DND-41 (cell line): ENCODE results near the gene CFAP20DC.

Experiments
- ATAC-seq: fragments of 200-7000 bp; cut with Tn5 transposase; 3 replicates; pipeline ENCODE4 v1.9.1; 2021; ENCODE audit warnings: low read depth; ENCODE audit not compliant: insufficient read depth
- DNase-seq: peaks from one replicate; pipeline ENCODE4 v3.0.0-alpha.2; 2020
- H2AFZ ChIP-seq: 2 replicates; pipeline ENCODE4 v1.6.0; 2012; ENCODE audit warnings: low read depth, low read length
- H3K27ac ChIP-seq: 2 replicates; pipeline ENCODE4 v1.5.1; 2012; ENCODE audit warnings: low read length, inconsistent platforms
- H3K27me3 ChIP-seq: fragments of 200-600 bp; sonication (generic); 2 replicates; pipeline ENCODE4 v1.6.0; 2012; ENCODE audit warnings: low read length, mild to moderate bottlenecking, inconsistent platforms; ENCODE audit not compliant: insufficient read depth, poor library complexity
- H3K36me3 ChIP-seq: 2 replicates; pipeline ENCODE4 v1.5.1; 2012; ENCODE audit warnings: low read length, inconsistent platforms; ENCODE audit not compliant: insufficient read depth
- H3K4me1 ChIP-seq: 2 replicates; pipeline ENCODE4 v1.5.1; 2012; ENCODE audit warnings: mild to moderate bottlenecking, low read length; ENCODE audit not compliant: insufficient read depth
- H3K4me2 ChIP-seq: 2 replicates; pipeline ENCODE4 v1.6.0; 2012; ENCODE audit warnings: mild to moderate bottlenecking, moderate library complexity, low read length, inconsistent platforms; ENCODE audit not compliant: insufficient read depth
- H3K4me3 ChIP-seq, 2 experiments: fragments of 200-600 bp in 1 of 2; shearing (Covaris generic) in 1 of 2; 2 replicates each; pipeline ENCODE4 v1.5.1; 2012 to 2016; ENCODE audit warnings: inconsistent platforms in 2 of 2, low read length in 2 of 2, mild to moderate bottlenecking in 2 of 2, low read depth in 1 of 2, moderate library complexity in 1 of 2
- H3K79me2 ChIP-seq: 2 replicates; pipeline ENCODE4 v1.6.0; 2012; ENCODE audit warnings: low read length, inconsistent platforms; ENCODE audit not compliant: insufficient read depth
- H3K9ac ChIP-seq: 2 replicates; pipeline ENCODE4 v1.6.0; 2012; ENCODE audit warnings: low read depth, mild to moderate bottlenecking, inconsistent platforms, low read length, moderate library complexity
- H3K9me3 ChIP-seq: 2 replicates; pipeline ENCODE4 v1.5.1; 2012; ENCODE audit warnings: low read length, moderate library complexity, mild to moderate bottlenecking, inconsistent platforms; ENCODE audit not compliant: insufficient read depth, severe bottlenecking
- H4K20me1 ChIP-seq: 2 replicates; pipeline ENCODE4 v1.6.0; 2012; ENCODE audit warnings: low read length; ENCODE audit not compliant: insufficient read depth
- EZH2 ChIP-seq: IDR thresholded peaks from 3 replicates; pipeline ENCODE4 v1.6.1; 2012; ENCODE audit warnings: borderline replicate concordance, low read depth, mild to moderate bottlenecking, moderate library complexity, low read length, inconsistent platforms; ENCODE audit not compliant: severe bottlenecking
- TF ChIP-seq, protein P1 (sequence below): IDR thresholded peaks from 2 replicates; pipeline ENCODE4 v1.5.1; 2012; ENCODE audit warnings: borderline replicate concordance, low read length, moderate library complexity, mild to moderate bottlenecking; ENCODE audit not compliant: poor library complexity, severe bottlenecking; ENCODE audit errors: extremely low read depth

CFAP20DC gene

DNA sequence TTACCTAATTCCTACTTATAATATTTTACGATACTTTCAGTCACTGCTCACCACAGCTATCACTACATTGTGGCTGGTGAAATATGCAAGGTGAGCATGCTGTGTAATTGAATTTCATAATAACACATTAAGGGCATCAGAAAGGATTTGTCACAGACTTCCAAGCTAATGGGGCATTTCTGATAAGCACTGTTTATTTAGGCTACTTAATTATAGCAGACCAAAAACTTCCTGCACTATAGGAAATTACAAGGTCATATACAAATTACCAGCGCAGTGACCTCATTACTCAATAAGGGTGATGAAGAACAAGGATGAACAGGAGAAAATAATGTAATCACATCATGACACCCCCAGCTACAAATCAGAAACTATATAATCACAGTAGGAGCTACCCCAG lies 294.7 kb downstream of the CFAP20DC start:
- Histone ChIP-seq H3K9ac (no peak overlapping the region), H3K4me3 (no peak overlapping the region), H3K27ac (no peak overlapping the region), H3K4me1 (no peaks in the 10 kb centered on the region), H3K79me2 (no peaks in the 10 kb centered on the region), H3K9me3 (no peaks in the 10 kb centered on the region), H4K20me1 (no peaks in the 10 kb centered on the region), H3K36me3 (no peaks in the 10 kb centered on the region), H2AFZ (no peak overlapping the region), H3K4me2 (no peak overlapping the region), H3K27me3 (peaks cover 4% of the 10 kb centered on the region)
- DNase-seq (no peak), ATAC-seq (no peak)
- TF ChIP-seq, protein P1, sequence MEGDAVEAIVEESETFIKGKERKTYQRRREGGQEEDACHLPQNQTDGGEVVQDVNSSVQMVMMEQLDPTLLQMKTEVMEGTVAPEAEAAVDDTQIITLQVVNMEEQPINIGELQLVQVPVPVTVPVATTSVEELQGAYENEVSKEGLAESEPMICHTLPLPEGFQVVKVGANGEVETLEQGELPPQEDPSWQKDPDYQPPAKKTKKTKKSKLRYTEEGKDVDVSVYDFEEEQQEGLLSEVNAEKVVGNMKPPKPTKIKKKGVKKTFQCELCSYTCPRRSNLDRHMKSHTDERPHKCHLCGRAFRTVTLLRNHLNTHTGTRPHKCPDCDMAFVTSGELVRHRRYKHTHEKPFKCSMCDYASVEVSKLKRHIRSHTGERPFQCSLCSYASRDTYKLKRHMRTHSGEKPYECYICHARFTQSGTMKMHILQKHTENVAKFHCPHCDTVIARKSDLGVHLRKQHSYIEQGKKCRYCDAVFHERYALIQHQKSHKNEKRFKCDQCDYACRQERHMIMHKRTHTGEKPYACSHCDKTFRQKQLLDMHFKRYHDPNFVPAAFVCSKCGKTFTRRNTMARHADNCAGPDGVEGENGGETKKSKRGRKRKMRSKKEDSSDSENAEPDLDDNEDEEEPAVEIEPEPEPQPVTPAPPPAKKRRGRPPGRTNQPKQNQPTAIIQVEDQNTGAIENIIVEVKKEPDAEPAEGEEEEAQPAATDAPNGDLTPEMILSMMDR, result no peak
- TF ChIP-seq EZH2, result no peak

DNA sequence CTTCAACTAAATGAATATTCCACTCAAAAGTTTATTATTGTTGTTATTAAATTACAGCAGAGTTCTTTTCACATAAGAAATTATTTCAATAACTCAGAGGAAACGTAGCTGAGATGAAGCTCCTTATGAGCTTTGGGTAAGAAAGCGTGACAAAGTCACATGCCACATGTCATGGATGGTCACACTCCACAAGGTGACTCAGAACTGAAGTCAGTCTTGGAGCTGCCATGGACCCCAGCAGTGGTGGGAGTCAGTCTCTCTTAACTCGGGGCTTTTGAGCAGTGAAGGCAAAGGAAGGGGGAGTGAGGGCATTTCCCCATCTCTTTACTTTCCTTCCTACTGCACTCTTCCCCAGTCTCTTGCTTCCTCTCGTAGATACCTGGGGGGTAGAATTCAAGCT lies 295.8 kb downstream of the CFAP20DC start:
- Histone ChIP-seq H3K4me1 (no peaks in the 10 kb centered on the region), H3K4me2 (no peak overlapping the region), H3K36me3 (no peaks in the 10 kb centered on the region), H3K9ac (no peak overlapping the region), H3K9me3 (no peaks in the 10 kb centered on the region), H4K20me1 (no peaks in the 10 kb centered on the region), H2AFZ (no peak overlapping the region), H3K79me2 (no peaks in the 10 kb centered on the region), H3K4me3 (no peak overlapping the region), H3K27me3 (peaks cover 4% of the 10 kb centered on the region), H3K27ac (no peak overlapping the region)
- TF ChIP-seq, protein P1, result no peak
- no peak for TF ChIP-seq EZH2
- ATAC-seq (no peak), DNase-seq (no peak)

DNA sequence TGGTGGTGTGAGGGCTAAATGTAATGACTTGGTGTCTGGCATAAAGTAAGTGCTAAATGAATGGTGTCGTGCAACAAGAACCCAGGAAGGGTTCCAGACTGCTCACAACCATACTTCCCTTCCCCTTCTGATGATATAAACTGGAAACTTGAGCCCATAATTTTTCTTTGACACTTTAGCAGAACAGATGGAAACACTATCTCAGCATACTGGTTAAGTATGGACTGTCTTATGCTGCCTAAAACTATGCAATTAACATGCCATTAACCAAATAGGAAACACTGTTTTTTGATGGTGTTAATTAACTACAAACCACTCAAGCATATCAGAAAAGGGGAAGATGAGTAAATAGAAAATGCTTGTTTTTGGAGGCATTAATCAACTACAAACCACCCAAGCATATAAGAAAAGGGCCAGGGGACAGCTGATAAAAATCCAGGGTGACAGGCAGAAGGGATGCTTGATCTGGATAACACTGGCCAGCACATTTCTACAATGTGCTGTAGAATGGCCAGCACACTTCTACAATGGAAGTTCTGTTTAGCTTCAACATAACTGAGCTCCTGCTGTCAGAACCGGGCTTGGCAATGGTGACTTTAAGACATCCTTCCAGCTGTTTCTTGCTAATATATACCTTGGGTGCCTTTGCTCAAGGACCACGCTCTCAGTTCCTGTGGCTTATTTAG lies 297.8 kb downstream of the CFAP20DC start:
- no peak overlapping the region for H2AFZ ChIP-seq
- H3K79me2 ChIP-seq, result no peaks in the 10 kb centered on the region
- DNase-seq, result no peak
- H3K27me3 ChIP-seq, result peaks cover 4% of the 10 kb centered on the region
- no peak overlapping the region for H3K4me2 ChIP-seq
- no peak overlapping the region for H3K27ac ChIP-seq
- no peaks in the 10 kb centered on the region for H3K36me3 ChIP-seq
- H3K9ac ChIP-seq, result no peak overlapping the region
- no peak overlapping the region for H3K4me3 ChIP-seq
- no peaks in the 10 kb centered on the region for H3K9me3 ChIP-seq
- no peaks in the 10 kb centered on the region for H4K20me1 ChIP-seq
- H3K4me1 ChIP-seq, result no peaks in the 10 kb centered on the region
- no peak for ATAC-seq
- TF ChIP-seq EZH2, result no peak
- TF ChIP-seq, protein P1, result no peak
